GM12878 (cell line): ENCODE measurements around the gene NELL1. TPM values are rescaled to one million over a fixed set of nuclear protein-coding genes. Genes with fewer than 3 reads are reported as not detected.

Source experiments
- ATAC-seq: fragments of 200-7000 bp; cut with Tn5 transposase; 3 replicates; pipeline ENCODE4 v1.9.1; 2020; ENCODE audit warnings: mild to moderate bottlenecking, moderate library complexity
- BruUV-seq: library from RNA; stranded (reverse); fragments of 400-500 nt; replicated peaks from 2 replicates; lab custom pipeline; 2021; lab: Mats Ljungman, UMichigan
- CTCF ChIA-PET: fragments of 300-600 bp; sonication (Branson Sonifier 250); formaldehyde crosslinking; extraction: SDS; loops from one replicate; lab custom pipeline; 2021; ENCODE audit warnings: inconsistent platforms; lab: Yijun Ruan, JAX
- POLR2A ChIA-PET: fragments of 350-600 bp; formaldehyde crosslinking; extraction: SDS; loops from one replicate; lab custom pipeline; 2021; ENCODE audit warnings: inconsistent platforms; lab: Charles Lee
- RAD21 ChIA-PET: fragments of 300-600 bp; sonication (Branson Sonifier 250); formaldehyde crosslinking; loops from one replicate; lab custom pipeline; 2023; ENCODE audit warnings: antibody characterized with exemption; ENCODE audit not compliant: unreplicated experiment; lab: Charles Lee
- SMC1A ChIA-PET: fragments of 300-600 bp; sonication (Branson Sonifier 250); formaldehyde crosslinking; loops from one replicate; lab custom pipeline; 2023; ENCODE audit not compliant: unreplicated experiment, uncharacterized antibody; lab: Charles Lee
- DNase-seq: peaks from one replicate; pipeline ENCODE4 v3.0.0-alpha.2; 2011; ENCODE audit warnings: low read depth, low spot score
- FAIRE-seq: peaks from 3 replicates; lab custom pipeline; 2011; peaks lifted over from hg19 to GRCh38; lab: Jason Lieb, UNC
- H2AFZ ChIP-seq: 2 replicates; pipeline ENCODE4 v1.6.0; 2011; ENCODE audit warnings: low read depth, low read length, control low read depth; ENCODE audit not compliant: control insufficient read depth
- H3K27ac ChIP-seq: 2 replicates; pipeline ENCODE4 v1.5.1; 2011; ENCODE audit warnings: control low read depth; ENCODE audit not compliant: control insufficient read depth, insufficient read depth
- H3K27me3 ChIP-seq, 2 experiments: replicated peaks in 1 of 2; 2 replicates each; pipeline versions ENCODE4 v1.6.0 to v1.6.1; 2011; ENCODE audit warnings: low read length in 1 of 2; ENCODE audit not compliant: control insufficient read depth in 2 of 2, insufficient read depth in 2 of 2
- H3K36me3 ChIP-seq, 2 experiments: 2 replicates each; pipeline ENCODE4 v1.5.1; 2011; ENCODE audit warnings: low read length in 1 of 2; ENCODE audit not compliant: control insufficient read depth in 2 of 2, insufficient read depth in 2 of 2
- H3K4me1 ChIP-seq: 2 replicates; pipeline ENCODE4 v1.6.1; 2011; ENCODE audit warnings: mild to moderate bottlenecking, low read length, moderate library complexity, mixed read lengths; ENCODE audit not compliant: control insufficient read depth, insufficient read depth
- H3K4me2 ChIP-seq: 2 replicates; pipeline ENCODE4 v1.6.0; 2011; ENCODE audit warnings: control low read depth; ENCODE audit not compliant: control insufficient read depth, insufficient read depth
- H3K4me3 ChIP-seq: fragments of 200-600 bp; sonication (generic); 2 replicates; pipeline ENCODE4 v1.5.1; 2016
- H3K79me2 ChIP-seq: 2 replicates; pipeline ENCODE4 v1.6.0; 2011; ENCODE audit warnings: low read length; ENCODE audit not compliant: control insufficient read depth, insufficient read depth
- H3K9ac ChIP-seq: 2 replicates; pipeline ENCODE4 v1.8.0; 2011; ENCODE audit warnings: low read length, control low read depth, mixed read lengths; ENCODE audit not compliant: control insufficient read depth, insufficient read depth
- H3K9me3 ChIP-seq: replicated peaks from 3 replicates; pipeline ENCODE4 v1.5.1; 2011; ENCODE audit warnings: mild to moderate bottlenecking, low read length; ENCODE audit not compliant: control insufficient read depth, insufficient read depth
- H4K20me1 ChIP-seq: 2 replicates; pipeline ENCODE4 v1.6.0; 2011; ENCODE audit not compliant: control insufficient read depth, insufficient read depth
- E2F8 ChIP-seq: fragments of 450-650 bp; IDR thresholded peaks from 2 replicates; pipeline ENCODE4 v1.6.1; 2018; ENCODE audit warnings: mild to moderate bottlenecking, low read depth, moderate library complexity; ENCODE audit not compliant: partially characterized antibody
- MEF2A ChIP-seq: IDR thresholded peaks from 2 replicates; pipeline ENCODE4 v1.6.1; 2011; ENCODE audit warnings: low read depth, mild to moderate bottlenecking, low read length, moderate library complexity; ENCODE audit not compliant: insufficient read depth
- MYC ChIP-seq: IDR thresholded peaks from 2 replicates; pipeline ENCODE4 v1.6.1; 2011; ENCODE audit warnings: mild to moderate bottlenecking, low read length, moderate library complexity, inconsistent platforms; ENCODE audit not compliant: insufficient read depth, insufficient replicate concordance, insufficient read length, severe bottlenecking
- RELA ChIP-seq: fragments of 450-650 bp; IDR thresholded peaks from 2 replicates; pipeline ENCODE4 v1.8.0; 2014; ENCODE audit warnings: borderline replicate concordance; ENCODE audit not compliant: partially characterized antibody
- SMAD1 ChIP-seq: fragments of 450-650 bp; IDR thresholded peaks from 2 replicates; pipeline ENCODE4 v1.6.1; 2018; ENCODE audit warnings: mild to moderate bottlenecking, low read depth; ENCODE audit not compliant: partially characterized antibody
- SRF ChIP-seq, 2 experiments: IDR thresholded peaks; 2 replicates each; pipeline ENCODE4 v1.6.1; 2011; ENCODE audit warnings: low read depth in 2 of 2, low read length in 2 of 2, mild to moderate bottlenecking in 1 of 2, moderate library complexity in 1 of 2
- WRNIP1 ChIP-seq: IDR thresholded peaks from 2 replicates; pipeline ENCODE4 v1.6.1; 2011; ENCODE audit warnings: low read depth, low read length, improper control_type of control experiment, borderline replicate concordance
- WGBS: methylation state at CpG from one replicate; pipeline ENCODE4 v1.1.6; 2016; ENCODE audit warnings: low lambda C conversion rate; ENCODE audit not compliant: insufficient replicate concordance, insufficient coverage; ENCODE audit errors: missing lambda C conversion rate; 5-methylcytosine and 5-hydroxymethylcytosine counted together
- in situ Hi-C: fragments of 300-500 bp; cut with MboI; formaldehyde crosslinking; loops from 9 replicates; pipeline ENCODE4 v1.14.3; 2018; ENCODE audit warnings: mixed read lengths
- intact Hi-C: fragments of 100-400 bp; cut with micrococcal nuclease; formaldehyde crosslinking; loops from one replicate; pipeline ENCODE4 v1.14.2; 2022; ENCODE audit not compliant: unreplicated experiment
- polyA plus RNA-seq, 11 experiments: library from polyadenylated mRNA; depleted of rRNA in 4 of 11; unstranded in 6 of 11; stranded (reverse) in 5 of 11; fragments of >200 nt; fragmentation: Nextera tagmentation in 4 of 11; fragmentation: Illumina TruSeq in 1 of 11; extraction: Ambion mirVana in 4 of 11; extraction: Trizol in 1 of 11; gene quantifications; 1 replicate in 1 of 11; 2 replicates in 10 of 11; pipeline versions ENCODE4 v1.2.1 to v1.2.3, GENCODE V29; 2011 to 2016; ENCODE audit warnings: inconsistent platforms in 2 of 11, missing spikeins in 2 of 11, low read depth in 1 of 11
- total RNA-seq, 4 experiments: library from RNA; depleted of rRNA in 3 of 4; stranded (reverse); fragments of >200 nt in 3 of 4; fragmentation: Illumina TruSeq in 1 of 4; extraction: Trizol in 1 of 4; gene quantifications; 2 replicates each; pipeline versions ENCODE4 v1.2.1 to v1.2.3, GENCODE V29; 2013 to 2021

Gene NELL1
- total and polyA plus RNA-seq, 10 of the 15 experiments (the other 5 are each of a cell fraction or from before 2014, with no cell fraction given) = 0.02 to 0.12 TPM; not detected in 8

GRCh38 chr11:21602699-21603098, 933.3 kb downstream of the NELL1 start:
- H3K4me3 ChIP-seq = no peak overlapping the region
- FAIRE-seq (no peak), ATAC-seq (no peak), DNase-seq (no peak)
- no peaks in the 10 kb centered on the region for H3K36me3 ChIP-seq
- H3K79me2 ChIP-seq = no peaks in the 10 kb centered on the region
- H3K9ac ChIP-seq = no peak overlapping the region
- no peak overlapping the region for H3K27ac ChIP-seq
- SMC1A ChIA-PET = interaction anchor here (0.5 kb wide), 1 partner anchor 239 kb away, joined by 3 read pairs; no protein-coding TSS in a partner anchor
- no peaks in the 10 kb centered on the region for H3K4me1 ChIP-seq
- H3K9me3 ChIP-seq = no peaks in the 10 kb centered on the region
- H2AFZ ChIP-seq = no peak overlapping the region
- H3K27me3 ChIP-seq = no peaks in the 10 kb centered on the region
- CTCF ChIA-PET = interaction anchor here (1.0 kb wide), 1 partner anchor 15 kb away, joined by 3 read pairs; no protein-coding TSS in a partner anchor
- no peaks in the 10 kb centered on the region for H4K20me1 ChIP-seq
- intact Hi-C loops = no loop called here
- WGBS = 0% methylated on average over 1 of the region's 1 CpG
- TF ChIP-seq E2F8 = no peak
- no peak for TF ChIP-seq SMAD1
- TF ChIP-seq WRNIP1 = no peak
- no peak for TF ChIP-seq MYC
- no peak for TF ChIP-seq SRF (IDR thresholded peaks at IDR 0.05; ENCODE audit: low read depth in 2 of 2, low read length in 2 of 2)
- TF ChIP-seq MEF2A = no peak
- no peak for TF ChIP-seq RELA
- BruUV-seq = no TSS peak
- RAD21 ChIA-PET = interaction anchor here (0.8 kb wide), 1 partner anchor 29 kb away, joined by 3 read pairs; no protein-coding TSS in a partner anchor
- in situ Hi-C loops = no loop called here
- POLR2A ChIA-PET = no interaction called here
- H3K4me2 ChIP-seq = no peak overlapping the region
